GM12878 (cell line): Measurements from ENCODE around the gene RAB40B. TPM values are rescaled to one million over a fixed set of nuclear protein-coding genes. Genes with fewer than 3 reads are reported as not detected.

Source experiments
- ATAC-seq: fragments of 200-7000 bp; cut with Tn5 transposase; 3 replicates; pipeline ENCODE4 v1.9.1; 2020; ENCODE audit warnings: mild to moderate bottlenecking, moderate library complexity
- BruUV-seq: library from RNA; stranded (reverse); fragments of 400-500 nt; replicated peaks from 2 replicates; lab custom pipeline; 2021; lab: Mats Ljungman, UMichigan
- CTCF ChIA-PET: fragments of 300-600 bp; sonication (Branson Sonifier 250); formaldehyde crosslinking; extraction: SDS; loops from one replicate; lab custom pipeline; 2021; ENCODE audit warnings: inconsistent platforms; lab: Yijun Ruan, JAX
- POLR2A ChIA-PET: fragments of 350-600 bp; formaldehyde crosslinking; extraction: SDS; loops from one replicate; lab custom pipeline; 2021; ENCODE audit warnings: inconsistent platforms; lab: Charles Lee
- RAD21 ChIA-PET: fragments of 300-600 bp; sonication (Branson Sonifier 250); formaldehyde crosslinking; loops from one replicate; lab custom pipeline; 2023; ENCODE audit warnings: antibody characterized with exemption; ENCODE audit not compliant: unreplicated experiment; lab: Charles Lee
- SMC1A ChIA-PET: fragments of 300-600 bp; sonication (Branson Sonifier 250); formaldehyde crosslinking; loops from one replicate; lab custom pipeline; 2023; ENCODE audit not compliant: unreplicated experiment, uncharacterized antibody; lab: Charles Lee
- DNase-seq: peaks from one replicate; pipeline ENCODE4 v3.0.0-alpha.2; 2011; ENCODE audit warnings: low read depth, low spot score
- FAIRE-seq: peaks from 3 replicates; lab custom pipeline; 2011; peaks lifted over from hg19 to GRCh38; lab: Jason Lieb, UNC
- H2AFZ ChIP-seq: 2 replicates; pipeline ENCODE4 v1.6.0; 2011; ENCODE audit warnings: low read depth, low read length, control low read depth; ENCODE audit not compliant: control insufficient read depth
- H3K27ac ChIP-seq: 2 replicates; pipeline ENCODE4 v1.5.1; 2011; ENCODE audit warnings: control low read depth; ENCODE audit not compliant: control insufficient read depth, insufficient read depth
- H3K27me3 ChIP-seq, 2 experiments: replicated peaks in 1 of 2; 2 replicates each; pipeline versions ENCODE4 v1.6.0 to v1.6.1; 2011; ENCODE audit warnings: low read length in 1 of 2; ENCODE audit not compliant: control insufficient read depth in 2 of 2, insufficient read depth in 2 of 2
- H3K36me3 ChIP-seq, 2 experiments: 2 replicates each; pipeline ENCODE4 v1.5.1; 2011; ENCODE audit warnings: low read length in 1 of 2; ENCODE audit not compliant: control insufficient read depth in 2 of 2, insufficient read depth in 2 of 2
- H3K4me1 ChIP-seq: 2 replicates; pipeline ENCODE4 v1.6.1; 2011; ENCODE audit warnings: mild to moderate bottlenecking, low read length, moderate library complexity, mixed read lengths; ENCODE audit not compliant: control insufficient read depth, insufficient read depth
- H3K4me2 ChIP-seq: 2 replicates; pipeline ENCODE4 v1.6.0; 2011; ENCODE audit warnings: control low read depth; ENCODE audit not compliant: control insufficient read depth, insufficient read depth
- H3K4me3 ChIP-seq: fragments of 200-600 bp; sonication (generic); 2 replicates; pipeline ENCODE4 v1.5.1; 2016
- H3K79me2 ChIP-seq: 2 replicates; pipeline ENCODE4 v1.6.0; 2011; ENCODE audit warnings: low read length; ENCODE audit not compliant: control insufficient read depth, insufficient read depth
- H3K9ac ChIP-seq: 2 replicates; pipeline ENCODE4 v1.8.0; 2011; ENCODE audit warnings: low read length, control low read depth, mixed read lengths; ENCODE audit not compliant: control insufficient read depth, insufficient read depth
- H3K9me3 ChIP-seq: replicated peaks from 3 replicates; pipeline ENCODE4 v1.5.1; 2011; ENCODE audit warnings: mild to moderate bottlenecking, low read length; ENCODE audit not compliant: control insufficient read depth, insufficient read depth
- H4K20me1 ChIP-seq: 2 replicates; pipeline ENCODE4 v1.6.0; 2011; ENCODE audit not compliant: control insufficient read depth, insufficient read depth
- ASH2L ChIP-seq: fragments of 300-600, 200-600 bp; sonication (generic); IDR thresholded peaks from 2 replicates; pipeline ENCODE4 v1.6.1; 2017; ENCODE audit warnings: low read depth, mild to moderate bottlenecking, borderline replicate concordance
- BCL11A ChIP-seq: IDR thresholded peaks from 2 replicates; pipeline ENCODE4 v1.6.1; 2011; ENCODE audit warnings: low read depth, low read length
- CBX3 ChIP-seq: fragments of 200-600 bp; sonication (generic); IDR thresholded peaks from 2 replicates; pipeline ENCODE4 v1.6.1; 2016; ENCODE audit warnings: low read depth, borderline replicate concordance
- CBX5 ChIP-seq: sonication (generic); IDR thresholded peaks from 2 replicates; pipeline ENCODE4 v1.6.1; 2016; ENCODE audit warnings: low read depth, moderate library complexity, mild to moderate bottlenecking, inconsistent platforms
- CREB1 ChIP-seq: IDR thresholded peaks from 2 replicates; pipeline ENCODE4 v1.6.1; 2012; ENCODE audit warnings: low read depth, mild to moderate bottlenecking, inconsistent platforms
- FOS ChIP-seq: IDR thresholded peaks from 3 replicates; pipeline ENCODE4 v1.6.1; 2011; ENCODE audit warnings: borderline replicate concordance; ENCODE audit not compliant: insufficient read length; ENCODE audit errors: extremely low read depth
- JUNB ChIP-seq: IDR thresholded peaks from 2 replicates; pipeline ENCODE4 v1.6.1; 2016; ENCODE audit warnings: antibody characterized with exemption, mild to moderate bottlenecking
- JUND ChIP-seq: IDR thresholded peaks from 2 replicates; pipeline ENCODE4 v1.6.1; 2012; ENCODE audit warnings: low read depth, mild to moderate bottlenecking, low read length, improper control_type of control experiment, moderate library complexity
- KDM1A ChIP-seq: fragments of 200-600 bp; sonication (generic); IDR thresholded peaks from 2 replicates; pipeline ENCODE4 v1.6.1; 2016; ENCODE audit warnings: borderline replicate concordance
- NFYA ChIP-seq: IDR thresholded peaks from 2 replicates; pipeline ENCODE4 v1.6.1; 2011; ENCODE audit warnings: low read depth, mild to moderate bottlenecking, low read length, improper control_type of control experiment, borderline replicate concordance
- RBBP5 ChIP-seq: fragments of 200-600 bp; sonication (generic); conservative IDR thresholded peaks from 2 replicates; pipeline ENCODE4 v1.6.1; 2016
- RUNX3 ChIP-seq: IDR thresholded peaks from 2 replicates; pipeline ENCODE4 v1.6.1; 2012; ENCODE audit warnings: low read length, inconsistent platforms
- SP1 ChIP-seq: IDR thresholded peaks from one replicate; pipeline ENCODE4 v1.6.1; 2011; ENCODE audit warnings: low read depth, low read length
- SREBF2 ChIP-seq: IDR thresholded peaks from 2 replicates; pipeline ENCODE4 v1.6.1; 2012; ENCODE audit warnings: mild to moderate bottlenecking, low read length
- SRF ChIP-seq, 2 experiments: IDR thresholded peaks; 2 replicates each; pipeline ENCODE4 v1.6.1; 2011; ENCODE audit warnings: low read depth in 2 of 2, low read length in 2 of 2, mild to moderate bottlenecking in 1 of 2, moderate library complexity in 1 of 2
- TCF7 ChIP-seq: IDR thresholded peaks from 2 replicates; pipeline ENCODE4 v1.6.1; 2014; ENCODE audit warnings: antibody characterized with exemption, borderline replicate concordance
- ZNF384 ChIP-seq: IDR thresholded peaks from 2 replicates; pipeline ENCODE4 v1.6.1; 2012; ENCODE audit warnings: low read depth, mild to moderate bottlenecking, low read length, improper control_type of control experiment, borderline replicate concordance
- WGBS: methylation state at CpG from one replicate; pipeline ENCODE4 v1.1.6; 2016; ENCODE audit warnings: low lambda C conversion rate; ENCODE audit not compliant: insufficient replicate concordance, insufficient coverage; ENCODE audit errors: missing lambda C conversion rate; 5-methylcytosine and 5-hydroxymethylcytosine counted together
- in situ Hi-C: fragments of 300-500 bp; cut with MboI; formaldehyde crosslinking; loops from 9 replicates; pipeline ENCODE4 v1.14.3; 2018; ENCODE audit warnings: mixed read lengths
- intact Hi-C: fragments of 100-400 bp; cut with micrococcal nuclease; formaldehyde crosslinking; loops from one replicate; pipeline ENCODE4 v1.14.2; 2022; ENCODE audit not compliant: unreplicated experiment
- polyA plus RNA-seq, 11 experiments: library from polyadenylated mRNA; depleted of rRNA in 4 of 11; unstranded in 6 of 11; stranded (reverse) in 5 of 11; fragments of >200 nt; fragmentation: Nextera tagmentation in 4 of 11; fragmentation: Illumina TruSeq in 1 of 11; extraction: Ambion mirVana in 4 of 11; extraction: Trizol in 1 of 11; gene quantifications; 1 replicate in 1 of 11; 2 replicates in 10 of 11; pipeline versions ENCODE4 v1.2.1 to v1.2.3, GENCODE V29; 2011 to 2016; ENCODE audit warnings: inconsistent platforms in 2 of 11, missing spikeins in 2 of 11, low read depth in 1 of 11
- total RNA-seq, 4 experiments: library from RNA; depleted of rRNA in 3 of 4; stranded (reverse); fragments of >200 nt in 3 of 4; fragmentation: Illumina TruSeq in 1 of 4; extraction: Trizol in 1 of 4; gene quantifications; 2 replicates each; pipeline versions ENCODE4 v1.2.1 to v1.2.3, GENCODE V29; 2013 to 2021
- TF ChIP-seq, protein P1 (sequence below): fragments of 450-650 bp; IDR thresholded peaks from 2 replicates; pipeline ENCODE4 v1.6.1; 2014; ENCODE audit warnings: mild to moderate bottlenecking
- TF ChIP-seq, protein P2 (sequence below): IDR thresholded peaks from 2 replicates; pipeline ENCODE4 v1.6.1; 2011; ENCODE audit warnings: low read depth, low read length, improper control_type of control experiment, borderline replicate concordance

The RAB40B gene
- total and polyA plus RNA-seq, 10 of the 15 experiments (the other 5 are each of a cell fraction or from before 2014, with no cell fraction given): 0.06 to 2.8 (median 1.4) TPM

DNA sequence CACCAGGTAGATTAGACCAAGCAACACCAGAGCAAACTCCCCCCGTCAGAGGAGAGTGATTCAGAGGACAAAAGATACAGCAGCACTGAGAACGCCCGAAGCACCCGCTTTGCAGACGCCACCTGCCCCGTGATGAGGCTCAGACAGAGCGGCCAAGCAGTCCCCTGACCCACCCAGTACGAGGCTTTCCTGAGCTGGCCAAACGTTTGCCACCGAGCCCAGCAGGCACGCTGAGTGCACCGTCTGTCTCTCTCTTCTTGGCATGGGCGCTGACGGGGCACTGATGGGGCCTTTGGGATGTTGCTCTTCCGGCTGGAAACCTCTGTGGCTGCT is 30.9 kb downstream of the RAB40B start:
- POLR2A ChIA-PET: no interaction called here
- no peaks in the 10 kb centered on the region for H3K9me3 ChIP-seq
- ATAC-seq (no peak), FAIRE-seq (no peak), DNase-seq (no peak)
- in situ Hi-C loops: no loop called here
- SMC1A ChIA-PET: no interaction called here
- H3K4me3 ChIP-seq: no peak overlapping the region
- no peaks in the 10 kb centered on the region for H3K4me1 ChIP-seq
- RAD21 ChIA-PET: interaction anchor here (0.8 kb wide), 1 partner anchor 175 kb away, joined by 3 read pairs; no protein-coding TSS in a partner anchor
- H4K20me1 ChIP-seq: no peaks in the 10 kb centered on the region
- TF ChIP-seq ZNF384 (no peak), KDM1A (no peak), CBX3 (no peak), CREB1 (no peak), SP1 (no peak), NFYA (no peak), BCL11A (no peak), JUND (no peak), SRF (IDR thresholded peaks at IDR 0.05; ENCODE audit: low read depth in 2 of 2, low read length in 2 of 2) (no peak), RUNX3 (no peak), JUNB (no peak), FOS (no peak), TCF7 (no peak), CBX5 (no peak), ASH2L (no peak), SREBF2 (no peak), RBBP5 (no peak)
- TF ChIP-seq, protein P1, sequence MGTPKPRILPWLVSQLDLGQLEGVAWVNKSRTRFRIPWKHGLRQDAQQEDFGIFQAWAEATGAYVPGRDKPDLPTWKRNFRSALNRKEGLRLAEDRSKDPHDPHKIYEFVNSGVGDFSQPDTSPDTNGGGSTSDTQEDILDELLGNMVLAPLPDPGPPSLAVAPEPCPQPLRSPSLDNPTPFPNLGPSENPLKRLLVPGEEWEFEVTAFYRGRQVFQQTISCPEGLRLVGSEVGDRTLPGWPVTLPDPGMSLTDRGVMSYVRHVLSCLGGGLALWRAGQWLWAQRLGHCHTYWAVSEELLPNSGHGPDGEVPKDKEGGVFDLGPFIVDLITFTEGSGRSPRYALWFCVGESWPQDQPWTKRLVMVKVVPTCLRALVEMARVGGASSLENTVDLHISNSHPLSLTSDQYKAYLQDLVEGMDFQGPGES: no peak
- TF ChIP-seq, protein P2, sequence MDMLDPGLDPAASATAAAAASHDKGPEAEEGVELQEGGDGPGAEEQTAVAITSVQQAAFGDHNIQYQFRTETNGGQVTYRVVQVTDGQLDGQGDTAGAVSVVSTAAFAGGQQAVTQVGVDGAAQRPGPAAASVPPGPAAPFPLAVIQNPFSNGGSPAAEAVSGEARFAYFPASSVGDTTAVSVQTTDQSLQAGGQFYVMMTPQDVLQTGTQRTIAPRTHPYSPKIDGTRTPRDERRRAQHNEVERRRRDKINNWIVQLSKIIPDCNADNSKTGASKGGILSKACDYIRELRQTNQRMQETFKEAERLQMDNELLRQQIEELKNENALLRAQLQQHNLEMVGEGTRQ: no peak
- CTCF ChIA-PET: interaction anchor here (0.8 kb wide), 1 partner anchor 99 kb away, joined by 3 read pairs; no protein-coding TSS in a partner anchor
- H3K9ac ChIP-seq: no peak overlapping the region
- H3K4me2 ChIP-seq: no peak overlapping the region
- no peak overlapping the region for H2AFZ ChIP-seq
- no peaks in the 10 kb centered on the region for H3K27me3 ChIP-seq
- H3K36me3 ChIP-seq: no peaks in the 10 kb centered on the region
- H3K27ac ChIP-seq: no peak overlapping the region
- intact Hi-C loops: no loop called here
- 67% methylated on average over 15 of the region's 15 CpGs for WGBS
- no TSS peak for BruUV-seq
- H3K79me2 ChIP-seq: no peaks in the 10 kb centered on the region
